IMR-90 (cell line): ENCODE results near the gene TTC31. TPM values are rescaled to one million over a fixed set of nuclear protein-coding genes. Genes with fewer than 3 reads are reported as not detected.

Source experiments
- ATAC-seq: fragments of 200-7000 bp; cut with Tn5 transposase; 2 replicates; pipeline ENCODE4 v1.9.1; 2020; ENCODE audit warnings: low read depth, mild to moderate bottlenecking, moderate library complexity
- BruUV-seq: library from RNA; stranded (reverse); fragments of 400-500 nt; replicated peaks from 2 replicates; lab custom pipeline; 2021; lab: Mats Ljungman, UMichigan
- CTCF ChIA-PET: fragments of 300-600 bp; formaldehyde crosslinking; extraction: SDS; loops from one replicate; lab custom pipeline; 2021; ENCODE audit warnings: antibody characterized with exemption; lab: Yijun Ruan, JAX
- POLR2A ChIA-PET: fragments of 300-600 bp; sonication (Branson Sonifier 250); formaldehyde crosslinking; loops from one replicate; lab custom pipeline; 2022; ENCODE audit warnings: antibody characterized with exemption; ENCODE audit not compliant: unreplicated experiment; lab: Charles Lee
- DNase-seq: peaks from one replicate; pipeline ENCODE4 v3.0.0; 2013
- H2AFZ ChIP-seq: replicated peaks from 2 replicates; pipeline ENCODE3; 2013; ENCODE audit warnings: low read length, mild to moderate bottlenecking; ENCODE audit not compliant: poor library complexity
- H2AK5ac ChIP-seq: 2 replicates; pipeline ENCODE4 v1.6.1; 2013; ENCODE audit warnings: low read depth, low read length, inconsistent platforms
- H2AK9ac ChIP-seq: replicated peaks from 2 replicates; pipeline ENCODE3; 2013; ENCODE audit warnings: mild to moderate bottlenecking, low read depth, low read length, moderate library complexity; ENCODE audit not compliant: poor library complexity
- H2BK120ac ChIP-seq: 2 replicates; pipeline ENCODE4 v1.6.1; 2013; ENCODE audit warnings: low read depth, low read length, inconsistent platforms
- H2BK15ac ChIP-seq: 3 replicates; pipeline ENCODE4 v1.6.1; 2013; ENCODE audit warnings: low read depth, low read length, inconsistent platforms
- H2BK20ac ChIP-seq: 2 replicates; pipeline ENCODE4 v1.6.1; 2013; ENCODE audit warnings: low read depth, mild to moderate bottlenecking, inconsistent platforms, low read length, moderate library complexity
- H2BK5ac ChIP-seq: 2 replicates; pipeline ENCODE4 v1.6.1; 2013; ENCODE audit warnings: mild to moderate bottlenecking, low read depth, low read length, inconsistent platforms; ENCODE audit not compliant: poor library complexity, severe bottlenecking
- H3K14ac ChIP-seq: replicated peaks from 2 replicates; pipeline ENCODE4 v1.6.1; 2013; ENCODE audit warnings: low read depth, low read length, inconsistent platforms
- H3K18ac ChIP-seq: 2 replicates; pipeline ENCODE4 v1.6.1; 2013; ENCODE audit warnings: low read depth, low read length, control low read depth
- H3K23ac ChIP-seq: 2 replicates; pipeline ENCODE4 v1.6.1; 2013; ENCODE audit warnings: low read depth, low read length, inconsistent platforms
- H3K27ac ChIP-seq: 2 replicates; pipeline ENCODE4 v1.5.1; 2013; ENCODE audit warnings: mild to moderate bottlenecking, control low read depth, low read length; ENCODE audit not compliant: insufficient read depth
- H3K27me3 ChIP-seq: 2 replicates; pipeline ENCODE4 v1.6.1; 2013; ENCODE audit warnings: low read length; ENCODE audit not compliant: control insufficient read depth, insufficient read depth
- H3K36me3 ChIP-seq: 2 replicates; pipeline ENCODE4 v1.6.1; 2013; ENCODE audit warnings: low read length, mixed read lengths; ENCODE audit not compliant: control insufficient read depth, insufficient read depth
- H3K4ac ChIP-seq: 2 replicates; pipeline ENCODE4 v1.6.1; 2013; ENCODE audit warnings: low read depth, low read length, inconsistent platforms
- H3K4me1 ChIP-seq: 2 replicates; pipeline ENCODE4 v1.6.1; 2013; ENCODE audit warnings: low read length, mixed read lengths; ENCODE audit not compliant: control insufficient read depth, insufficient read depth
- H3K4me2 ChIP-seq: 2 replicates; pipeline ENCODE4 v1.6.1; 2013; ENCODE audit warnings: low read depth, mild to moderate bottlenecking, control low read depth, low read length, moderate library complexity
- H3K4me3 ChIP-seq: 2 replicates; pipeline ENCODE4 v1.5.1; 2013; ENCODE audit warnings: low read depth, mild to moderate bottlenecking, control low read depth, low read length, moderate library complexity; ENCODE audit not compliant: insufficient read depth
- H3K56ac ChIP-seq: 2 replicates; pipeline ENCODE4 v1.6.1; 2013; ENCODE audit warnings: low read length, inconsistent platforms; ENCODE audit not compliant: insufficient read depth; ENCODE audit errors: extremely low read depth
- H3K79me1 ChIP-seq, 2 experiments: 2 replicates each; pipeline ENCODE4 v1.6.1; 2013; ENCODE audit warnings: low read length in 2 of 2, inconsistent platforms in 1 of 2, low read depth in 1 of 2
- H3K9ac ChIP-seq: 2 replicates; pipeline ENCODE4 v1.6.1; 2013; ENCODE audit warnings: low read depth, low read length, control low read depth
- H3K9me1 ChIP-seq: 2 replicates; pipeline ENCODE4 v1.6.1; 2013; ENCODE audit warnings: low read length, inconsistent platforms; ENCODE audit not compliant: insufficient read depth
- H3K9me3 ChIP-seq: 2 replicates; pipeline ENCODE4 v1.6.1; 2013; ENCODE audit warnings: low read length; ENCODE audit not compliant: control insufficient read depth, insufficient read depth
- H4K20me1 ChIP-seq: 2 replicates; pipeline ENCODE4 v1.6.1; 2013; ENCODE audit warnings: low read length, inconsistent platforms; ENCODE audit not compliant: insufficient read depth
- H4K5ac ChIP-seq: 2 replicates; pipeline ENCODE4 v1.6.1; 2013; ENCODE audit warnings: mild to moderate bottlenecking, low read depth, low read length, control low read depth
- H4K8ac ChIP-seq, 2 experiments: 2 replicates each; pipeline ENCODE4 v1.6.1; 2013; ENCODE audit warnings: low read depth in 2 of 2, low read length in 2 of 2, control low read depth in 1 of 2, inconsistent platforms in 1 of 2
- H4K91ac ChIP-seq: 2 replicates; pipeline ENCODE4 v1.6.1; 2013; ENCODE audit warnings: low read depth, low read length, inconsistent platforms; ENCODE audit not compliant: insufficient read depth
- CHD1 ChIP-seq: IDR thresholded peaks from 2 replicates; pipeline ENCODE4 v1.6.1; 2012; ENCODE audit warnings: low read depth, low read length, improper control_type of control experiment
- FOS ChIP-seq: fragments of 150-350 bp; IDR thresholded peaks from 2 replicates; pipeline ENCODE4 v1.6.1; 2016; ENCODE audit warnings: low read depth, low read length
- MAFK ChIP-seq: IDR thresholded peaks from 2 replicates; pipeline ENCODE4 v1.6.1; 2012; ENCODE audit warnings: low read depth, low read length, improper control_type of control experiment
- MAZ ChIP-seq: IDR thresholded peaks from 2 replicates; pipeline ENCODE4 v1.6.1; 2012; ENCODE audit warnings: low read depth, mild to moderate bottlenecking, low read length, improper control_type of control experiment, moderate library complexity, borderline replicate concordance
- MXI1 ChIP-seq: IDR thresholded peaks from 2 replicates; pipeline ENCODE4 v1.6.1; 2012; ENCODE audit warnings: low read depth, mild to moderate bottlenecking, low read length, moderate library complexity, borderline replicate concordance
- NFE2L2 ChIP-seq: fragments of 150-350 bp; IDR thresholded peaks from 2 replicates; pipeline ENCODE4 v1.6.1; 2016; ENCODE audit warnings: low read depth, mild to moderate bottlenecking, low read length
- POLR2A ChIP-seq: IDR thresholded peaks from 2 replicates; pipeline ENCODE4 v1.6.1; 2012; ENCODE audit warnings: mild to moderate bottlenecking, low read depth, low read length
- RFX5 ChIP-seq: IDR thresholded peaks from 2 replicates; pipeline ENCODE4 v1.8.0; 2012; ENCODE audit warnings: low read depth, mild to moderate bottlenecking, low read length, moderate library complexity
- SMC3 ChIP-seq: fragments of 150-350 bp; IDR thresholded peaks from 2 replicates; pipeline ENCODE4 v1.6.1; 2016; ENCODE audit warnings: low read depth, mild to moderate bottlenecking, antibody characterized with exemption, low read length, moderate library complexity
- WGBS, 2 experiments: methylation state at CpG; one replicate each; pipeline versions ENCODE4 v1.1.5 to v1.1.7; 2013; ENCODE audit warnings: missing lambda C conversion rate in 2 of 2; ENCODE audit not compliant: insufficient read length in 1 of 2; ENCODE audit errors: extremely low coverage in 2 of 2; 5-methylcytosine and 5-hydroxymethylcytosine counted together
- dilution Hi-C: fragments of 300-500 bp; cut with HindIII; formaldehyde crosslinking; loops from one replicate; pipeline ENCODE4 v1.14.3; 2018; ENCODE audit warnings: low sequenced_read_pairs; ENCODE audit not compliant: unreplicated experiment
- in situ Hi-C: fragments of 300-500 bp; cut with MboI; formaldehyde crosslinking; loops from 3 replicates; pipeline ENCODE4 v1.14.3; 2019; ENCODE audit warnings: low sequenced_read_pairs, inconsistent platforms, mixed read lengths
- intact Hi-C: fragments of 100-400 bp; cut with micrococcal nuclease; formaldehyde crosslinking; loops from 2 replicates; pipeline ENCODE4 v1.10.0; 2022
- polyA plus RNA-seq, 3 experiments: library from polyadenylated mRNA; depleted of rRNA; stranded (reverse); fragments of >200 nt; gene quantifications; 2 replicates each; pipeline ENCODE4 v1.2.3, GENCODE V29; 2012; ENCODE audit warnings: low replicate concordance in 1 of 3
- total RNA-seq: library from RNA; depleted of rRNA; stranded (reverse); fragments of >200 nt; gene quantifications from 2 replicates; pipeline ENCODE4 v1.2.3, GENCODE V29; 2012

Gene TTC31
- total and polyA plus RNA-seq, 2 of the 4 experiments (the other 2 are of a cell fraction), result 6.3 to 18.8 TPM

GRCh38 chr2:74501335-74502071, 18.6 kb downstream of the TTC31 start:
- H2BK120ac ChIP-seq, result no peak overlapping the region
- H3K23ac ChIP-seq, result no peak overlapping the region
- H4K91ac ChIP-seq, result no peak overlapping the region
- H3K27me3 ChIP-seq, result peaks cover 38% of the 10 kb centered on the region
- ChIA-PET POLR2A (no interaction called here), CTCF (interaction anchor here (0.6 kb wide), 1 partner anchor 13 kb away, joined by 3 read pairs; no protein-coding TSS in a partner anchor)
- 61% methylated on average over 10 of the region's 18 CpGs; no CpG with 5 or more reads in 1 of the 2 experiments for WGBS, 2 experiments
- no TSS peak for BruUV-seq
- no peak overlapping the region for H3K4me2 ChIP-seq
- H2BK15ac ChIP-seq, result no peak overlapping the region
- H2AFZ ChIP-seq, result no peak overlapping the region
- H3K9me1 ChIP-seq, result peaks cover 4% of the 10 kb centered on the region
- no peak overlapping the region for H2BK20ac ChIP-seq
- dilution Hi-C loops (no loop called here), intact Hi-C loops (no loop called here), in situ Hi-C loops (no loop called here)
- H3K9me3 ChIP-seq, result no peaks in the 10 kb centered on the region
- H3K56ac ChIP-seq, result no peak overlapping the region
- H3K27ac ChIP-seq, result no peak overlapping the region
- H4K5ac ChIP-seq, result no peak overlapping the region
- H2AK5ac ChIP-seq, result no peak overlapping the region; the same call in 1 of the 2 replicates
- H3K14ac ChIP-seq, result no peak overlapping the region
- H3K4ac ChIP-seq, result no peak overlapping the region
- no peak for TF ChIP-seq POLR2A
- TF ChIP-seq SMC3, result no peak
- no peak for TF ChIP-seq CHD1
- no peak for TF ChIP-seq MXI1
- no peak for TF ChIP-seq RFX5
- TF ChIP-seq NFE2L2, result no peak
- no peak for TF ChIP-seq MAFK
- TF ChIP-seq FOS, result no peak
- no peak for TF ChIP-seq MAZ
- ATAC-seq (no peak), DNase-seq (no peak)
- H3K4me3 ChIP-seq, result no peak overlapping the region
- no peak overlapping the region for H3K18ac ChIP-seq
- no peak overlapping the region for H3K9ac ChIP-seq
- H3K4me1 ChIP-seq, result peaks cover 20% of the 10 kb centered on the region
- H3K36me3 ChIP-seq, result peaks cover 16% of the 10 kb centered on the region
- H2AK9ac ChIP-seq, result peak overlapping the region; percentile 13
- H4K20me1 ChIP-seq, result no peaks in the 10 kb centered on the region
- no peak overlapping the region for H2BK5ac ChIP-seq
- no peak overlapping the region for H4K8ac ChIP-seq
- H3K79me1 ChIP-seq, result peaks cover 8 to 31% of the 10 kb centered on the region in 2 experiments
